MCF 10A (cell line): ENCODE measurements around the gene KEAP1. TPM values are rescaled to one million over a fixed set of nuclear protein-coding genes. Genes with fewer than 3 reads are reported as not detected.

Experiments used
- BruUV-seq: library from RNA; stranded (reverse); fragments of 400-500 nt; replicated peaks from 2 replicates; lab custom pipeline; 2021; lab: Mats Ljungman, UMichigan
- CTCF ChIA-PET: fragments of 300-600 bp; sonication (Branson Sonifier 250); formaldehyde crosslinking; extraction: SDS; loops from one replicate; lab custom pipeline; 2021; ENCODE audit warnings: antibody characterized with exemption, inconsistent platforms; lab: Yijun Ruan, JAX
- POLR2A ChIA-PET: fragments of 300-600, 350-650 bp; sonication (Branson Sonifier 250); formaldehyde crosslinking; extraction: SDS; loops from one replicate; lab custom pipeline; 2020; ENCODE audit warnings: antibody characterized with exemption, inconsistent platforms; lab: Yijun Ruan, JAX
- DNase-seq: peaks from one replicate; pipeline ENCODE4 v3.0.0-alpha.2; 2018; ENCODE audit not compliant: unreplicated experiment
- H3K27ac Mint-ChIP-seq: one replicate; pipeline ENCODE4 v1.8.0; 2022; ENCODE audit warnings: mild to moderate bottlenecking, low read depth, mixed read lengths; ENCODE audit not compliant: unreplicated experiment
- H3K27me3 Mint-ChIP-seq: one replicate; pipeline ENCODE4 v1.8.0; 2022; ENCODE audit warnings: mixed read lengths; ENCODE audit not compliant: insufficient read depth, unreplicated experiment
- H3K36me3 Mint-ChIP-seq: one replicate; pipeline ENCODE4 v1.8.0; 2022; ENCODE audit warnings: mild to moderate bottlenecking, moderate library complexity, mixed read lengths; ENCODE audit not compliant: insufficient read depth, unreplicated experiment
- H3K4me1 Mint-ChIP-seq: one replicate; pipeline ENCODE4 v1.8.0; 2022; ENCODE audit warnings: mixed read lengths; ENCODE audit not compliant: insufficient read depth, unreplicated experiment
- H3K4me3 Mint-ChIP-seq: one replicate; pipeline ENCODE4 v1.8.0; 2022; ENCODE audit warnings: mild to moderate bottlenecking, moderate library complexity, mixed read lengths; ENCODE audit not compliant: unreplicated experiment
- H3K9me3 Mint-ChIP-seq: one replicate; pipeline ENCODE4 v1.8.0; 2022; ENCODE audit warnings: mixed read lengths; ENCODE audit not compliant: unreplicated experiment
- intact Hi-C: fragments of 100-400 bp; cut with micrococcal nuclease; formaldehyde crosslinking; loops from 2 replicates; pipeline ENCODE4 v1.14.1; 2022
- total RNA-seq: library from RNA; stranded (reverse); gene quantifications from 2 replicates; pipeline ENCODE4 v1.2.3, GENCODE V29; 2022
- TF ChIP-seq, protein P1 (sequence below): fragments of 200-600 bp; IDR thresholded peaks from one replicate; pipeline ENCODE4 v1.8.0; 2022; ENCODE audit warnings: antibody characterized with exemption, mild to moderate bottlenecking; ENCODE audit not compliant: unreplicated experiment

The KEAP1 gene
- total RNA-seq, 1 experiment from 2014 or later: 46.1 TPM

DNA sequence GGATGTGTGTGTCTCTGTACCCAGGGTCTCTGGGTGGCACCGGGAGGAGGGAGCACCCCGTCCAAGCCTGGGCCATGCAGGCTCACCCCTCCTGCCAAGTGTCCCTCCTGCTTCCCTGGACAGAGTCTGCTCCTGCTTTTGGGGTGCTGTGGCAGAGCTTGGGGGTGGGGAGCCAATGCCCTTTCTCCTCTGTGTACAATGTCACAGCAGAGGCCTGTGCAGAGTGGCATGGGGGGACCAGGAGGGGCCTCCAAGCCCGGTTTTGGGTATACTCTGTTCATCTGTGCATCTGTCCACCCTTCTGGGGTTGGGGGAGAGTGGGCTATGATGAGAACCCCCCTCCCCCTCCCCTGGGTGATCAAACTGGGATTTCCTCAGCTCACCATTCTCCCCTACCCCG, 49.3 kb downstream of the KEAP1 start:
- Mint-ChIP-seq H3K4me3 (no peak overlapping the region), H3K36me3 (no peaks in the 10 kb centered on the region), H3K4me1 (no peaks in the 10 kb centered on the region), H3K9me3 (no peaks in the 10 kb centered on the region), H3K27ac (no peak overlapping the region), H3K27me3 (no peaks in the 10 kb centered on the region)
- TF ChIP-seq, protein P1, sequence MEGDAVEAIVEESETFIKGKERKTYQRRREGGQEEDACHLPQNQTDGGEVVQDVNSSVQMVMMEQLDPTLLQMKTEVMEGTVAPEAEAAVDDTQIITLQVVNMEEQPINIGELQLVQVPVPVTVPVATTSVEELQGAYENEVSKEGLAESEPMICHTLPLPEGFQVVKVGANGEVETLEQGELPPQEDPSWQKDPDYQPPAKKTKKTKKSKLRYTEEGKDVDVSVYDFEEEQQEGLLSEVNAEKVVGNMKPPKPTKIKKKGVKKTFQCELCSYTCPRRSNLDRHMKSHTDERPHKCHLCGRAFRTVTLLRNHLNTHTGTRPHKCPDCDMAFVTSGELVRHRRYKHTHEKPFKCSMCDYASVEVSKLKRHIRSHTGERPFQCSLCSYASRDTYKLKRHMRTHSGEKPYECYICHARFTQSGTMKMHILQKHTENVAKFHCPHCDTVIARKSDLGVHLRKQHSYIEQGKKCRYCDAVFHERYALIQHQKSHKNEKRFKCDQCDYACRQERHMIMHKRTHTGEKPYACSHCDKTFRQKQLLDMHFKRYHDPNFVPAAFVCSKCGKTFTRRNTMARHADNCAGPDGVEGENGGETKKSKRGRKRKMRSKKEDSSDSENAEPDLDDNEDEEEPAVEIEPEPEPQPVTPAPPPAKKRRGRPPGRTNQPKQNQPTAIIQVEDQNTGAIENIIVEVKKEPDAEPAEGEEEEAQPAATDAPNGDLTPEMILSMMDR: no peak
- ChIA-PET CTCF (interaction anchor here (0.6 to 1.1 kb wide), 2 partner anchors 128 to 1143 kb away, joined by 3 to 4 read pairs; no protein-coding TSS in a partner anchor), POLR2A (no interaction called here)
- intact Hi-C loops: no loop called here
- no peak for DNase-seq
- no TSS peak for BruUV-seq

DNA sequence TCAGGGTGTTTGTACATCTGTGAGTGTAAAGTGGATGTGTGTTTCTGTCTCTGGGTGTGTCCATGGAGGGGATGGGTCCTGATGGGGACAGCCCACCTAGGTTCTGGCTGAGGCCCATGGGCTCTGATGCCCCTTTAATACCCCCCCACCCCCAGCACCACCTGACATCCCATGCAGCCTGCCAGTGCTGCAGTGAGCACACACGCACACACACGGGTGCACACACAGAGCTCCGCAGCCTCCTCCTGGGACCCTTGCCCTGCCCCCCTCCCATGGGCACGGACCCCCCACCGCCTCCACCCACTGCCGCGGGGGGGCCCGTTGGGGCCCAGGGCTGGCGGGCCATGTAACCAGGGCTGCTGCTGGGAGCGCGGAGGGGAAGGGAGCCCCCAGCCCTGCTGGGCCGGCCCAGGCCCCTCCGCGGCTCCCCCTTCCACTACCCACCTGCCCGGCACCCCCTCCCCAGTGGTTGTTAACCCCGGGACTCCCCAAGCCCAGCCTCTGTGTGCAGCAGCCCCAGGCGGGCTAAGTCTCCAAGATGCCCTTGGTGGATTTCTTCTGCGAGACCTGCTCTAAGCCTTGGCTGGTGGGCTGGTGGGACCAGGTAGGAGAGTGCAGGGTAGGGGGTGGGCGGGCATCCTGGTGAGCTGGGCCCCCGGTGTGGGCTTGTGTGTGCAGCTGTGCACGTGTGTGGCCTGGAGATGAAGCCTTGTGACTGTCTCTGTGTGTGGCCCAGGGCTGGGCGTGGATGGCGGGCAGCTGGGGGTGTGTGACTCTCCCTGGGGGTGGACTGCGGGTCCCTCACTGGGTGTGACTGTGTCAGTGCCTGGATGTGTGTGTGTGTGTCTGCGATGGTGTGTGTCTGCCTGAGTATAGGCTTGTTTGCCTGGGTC, 50.2 kb downstream of the KEAP1 start:
- no TSS peak for BruUV-seq
- ChIA-PET CTCF (no interaction called here), POLR2A (no interaction called here)
- peaks cover 3% of the 10 kb centered on the region for H3K27me3 Mint-ChIP-seq
- H3K36me3 Mint-ChIP-seq: no peaks in the 10 kb centered on the region
- no peak overlapping the region for H3K4me3 Mint-ChIP-seq
- no peaks in the 10 kb centered on the region for H3K4me1 Mint-ChIP-seq
- DNase-seq: no peak
- H3K27ac Mint-ChIP-seq: no peak overlapping the region
- TF ChIP-seq, protein P1: no peak
- no peaks in the 10 kb centered on the region for H3K9me3 Mint-ChIP-seq
- intact Hi-C loops: no loop called here

DNA sequence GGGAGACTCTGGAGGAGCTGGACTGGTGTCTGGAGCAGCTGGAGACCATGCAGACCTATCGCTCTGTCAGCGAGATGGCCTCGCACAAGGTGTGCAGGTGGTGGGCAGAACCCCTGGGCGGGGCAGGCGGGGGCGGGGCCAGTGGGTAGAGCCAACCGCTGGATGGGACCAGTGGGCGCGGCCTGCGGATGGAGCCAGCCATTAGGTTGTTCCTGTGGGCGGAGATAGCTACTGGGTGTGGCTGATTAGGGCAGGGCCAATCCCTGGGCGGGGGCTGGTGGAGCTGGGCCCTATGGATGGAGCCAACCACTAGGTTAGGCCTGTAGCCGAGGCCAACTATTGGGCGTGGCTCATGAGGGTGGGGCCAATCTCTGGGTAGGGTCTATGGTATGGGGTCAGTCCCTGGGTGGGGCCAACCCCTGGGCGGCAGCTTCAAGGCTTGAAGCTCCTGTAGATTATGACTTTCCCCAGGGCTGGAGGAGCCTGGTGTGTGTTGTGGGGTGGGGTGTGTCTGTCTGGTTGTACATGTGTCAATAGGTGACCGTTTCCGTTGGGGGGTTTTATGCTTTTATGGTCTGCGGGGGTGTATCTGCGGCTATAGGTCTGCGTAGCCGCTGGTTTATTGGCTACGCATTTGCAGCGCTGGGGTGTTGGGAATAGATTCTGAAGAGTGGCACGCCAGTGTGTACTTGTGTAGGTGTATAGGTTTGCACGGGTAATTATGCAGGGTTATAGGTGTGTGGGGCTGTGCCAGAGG, 52.1 kb downstream of the KEAP1 start:
- H3K27me3 Mint-ChIP-seq: peaks cover 8% of the 10 kb centered on the region
- no peak overlapping the region for H3K4me3 Mint-ChIP-seq
- CTCF ChIA-PET: interaction anchor here (0.6 to 1.0 kb wide), 4 partner anchors 16 to 432 kb away, joined by 3 read pairs; no protein-coding TSS in a partner anchor
- no peaks in the 10 kb centered on the region for H3K4me1 Mint-ChIP-seq
- H3K36me3 Mint-ChIP-seq: no peaks in the 10 kb centered on the region
- no peak overlapping the region for H3K27ac Mint-ChIP-seq
- BruUV-seq: no TSS peak
- POLR2A ChIA-PET: no interaction called here
- no peaks in the 10 kb centered on the region for H3K9me3 Mint-ChIP-seq
- TF ChIP-seq, protein P1: no peak
- intact Hi-C loops: no loop called here
- peak; percentile 15 for DNase-seq
